Nucleus accumbens (tissue), 56 donors: Measurements from ENCODE around the gene SLC8B1.

ENCODE experiments used
- DNase-seq, 56 donors: peaks; one replicate each; lab custom pipeline; 2025; lab: John Stamatoyannopoulos, UW

Gene SLC8B1

GRCh38 chr12:113252494-113252893 is 82.4 kb downstream of the SLC8B1 start:
- no peak for DNase-seq

- DNase-seq, result no peak
These were observed 83.4 kb downstream of the SLC8B1 start for GRCh38 chr12:113251404-113252070.

- DNase-seq, result no peak
These were observed 84.9 kb downstream of the SLC8B1 start for GRCh38 chr12:113250045-113250444.

DNA sequence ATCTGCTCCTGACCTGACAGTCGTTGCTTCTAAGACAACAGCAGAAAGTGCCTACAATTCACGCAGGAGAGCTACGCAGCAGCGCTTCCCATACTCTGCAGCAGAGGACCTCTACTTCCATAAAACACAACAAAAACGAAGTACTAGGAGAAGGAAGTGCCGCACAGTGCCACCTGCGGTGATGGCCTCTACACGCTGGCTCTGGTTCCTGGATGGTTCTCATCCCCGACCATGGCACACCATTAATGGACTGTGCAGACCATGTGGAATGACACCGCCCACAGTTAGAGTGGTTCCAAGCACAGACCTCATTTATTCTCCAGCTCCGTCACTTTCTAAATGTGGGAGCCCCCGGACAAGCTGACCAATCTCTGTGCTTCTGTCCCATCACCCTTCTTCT is 85.4 kb downstream of the SLC8B1 start:
- no peak for DNase-seq

- DNase-seq, result no peak
These were observed 86.0 kb downstream of the SLC8B1 start for GRCh38 chr12:113248842-113249435.
